ENCODE measurements around the gene UTP14A.

Gene UTP14A

DNA sequence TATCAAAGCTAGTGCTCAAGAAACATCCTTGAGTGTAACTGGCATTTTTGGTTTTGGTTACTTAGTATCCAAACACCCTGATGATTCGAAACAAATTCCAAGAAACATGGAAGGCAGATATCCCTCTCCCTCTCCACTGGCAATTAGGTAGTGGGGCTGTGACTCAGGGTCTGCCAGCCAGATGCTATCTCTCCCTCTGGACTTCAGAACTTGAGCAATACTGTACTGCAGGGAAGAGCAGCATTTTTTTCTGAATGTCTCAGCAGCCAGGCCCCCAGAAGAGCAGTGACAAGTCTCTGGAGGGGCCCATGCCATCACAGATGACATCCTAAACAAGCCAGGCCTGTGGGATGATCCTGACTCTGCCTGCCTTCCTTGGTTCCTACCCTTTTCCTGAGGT is 39.2 kb downstream of the UTP14A start:
- DNase-seq, result no peak

DNA sequence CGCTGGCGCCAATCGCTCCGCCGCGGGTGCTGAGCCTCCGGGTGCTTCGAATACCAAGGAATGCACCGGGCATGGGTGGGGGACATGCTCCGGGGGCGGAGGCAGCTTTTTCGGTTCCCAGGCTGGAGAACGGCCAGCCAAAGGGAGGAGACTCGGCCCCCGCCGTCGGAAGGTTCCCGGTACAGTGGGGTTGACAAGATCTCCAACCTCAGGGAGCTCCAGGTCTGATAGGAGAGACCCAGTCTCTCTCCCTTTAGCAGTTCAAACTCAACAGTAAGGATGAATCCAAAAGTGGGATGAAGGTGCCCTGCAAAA is 47.3 kb downstream of the UTP14A start:
- DNase-seq, result no peak

DNA sequence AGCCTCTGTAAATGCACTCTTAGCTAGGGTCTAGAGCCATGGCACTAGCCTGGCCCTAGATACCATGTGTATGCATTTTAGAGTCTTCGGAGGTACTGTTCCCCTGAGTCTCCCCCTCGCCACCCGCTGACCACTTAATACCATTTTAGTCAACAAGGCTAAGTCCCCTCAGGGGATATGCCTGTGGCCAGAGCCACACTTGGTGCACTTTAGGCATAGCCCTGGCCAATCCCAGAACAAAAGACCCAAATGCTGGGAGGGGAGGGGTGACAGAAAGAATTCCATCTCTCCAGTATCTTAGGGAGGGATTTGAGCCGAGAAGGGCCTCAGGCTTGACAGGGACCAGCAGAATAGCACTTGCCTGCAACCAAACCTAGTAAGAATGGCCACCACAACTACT is 47.9 kb downstream of the UTP14A start:
- no peak for DNase-seq

DNA sequence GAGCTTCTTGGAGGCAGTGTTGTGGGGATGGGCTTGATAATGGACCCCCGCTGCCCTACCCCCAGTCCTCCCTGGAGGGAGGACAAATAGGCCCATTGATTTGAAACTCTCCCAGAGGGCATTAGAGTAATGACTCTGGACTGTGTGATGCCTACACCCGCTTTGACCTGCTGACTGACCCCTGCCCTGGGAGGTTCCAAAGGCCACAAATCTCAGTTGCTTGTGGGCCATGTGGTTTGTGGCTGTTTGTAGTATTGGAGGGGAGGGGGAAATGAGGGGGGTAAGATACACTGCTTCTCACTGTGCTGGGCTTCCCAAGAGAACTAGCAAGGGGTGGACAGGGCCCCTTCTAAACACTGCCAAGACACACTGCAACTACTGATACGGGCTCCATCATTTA is 48.8 kb downstream of the UTP14A start:
- no peak for DNase-seq

DNA sequence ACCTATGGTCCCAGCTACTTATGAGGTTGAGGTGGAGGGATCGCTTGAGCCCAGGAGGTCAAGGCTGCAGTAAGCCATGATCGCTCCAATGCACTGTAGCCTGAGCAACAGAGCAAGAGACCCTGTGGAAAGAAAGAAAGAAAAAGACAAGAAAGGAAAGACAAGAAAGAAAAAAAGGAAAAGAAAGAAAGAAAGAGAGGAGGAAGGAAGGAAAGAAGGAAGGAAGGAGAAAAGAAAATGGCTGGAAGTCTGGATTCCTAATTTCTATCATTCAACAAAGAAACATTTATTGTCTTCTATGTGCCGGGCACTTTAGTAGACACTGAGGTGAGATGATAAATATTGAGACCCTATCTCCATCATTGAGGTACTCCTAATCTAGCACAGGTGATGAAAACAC is 49.7 kb downstream of the UTP14A start:
- no peak for DNase-seq

DNA sequence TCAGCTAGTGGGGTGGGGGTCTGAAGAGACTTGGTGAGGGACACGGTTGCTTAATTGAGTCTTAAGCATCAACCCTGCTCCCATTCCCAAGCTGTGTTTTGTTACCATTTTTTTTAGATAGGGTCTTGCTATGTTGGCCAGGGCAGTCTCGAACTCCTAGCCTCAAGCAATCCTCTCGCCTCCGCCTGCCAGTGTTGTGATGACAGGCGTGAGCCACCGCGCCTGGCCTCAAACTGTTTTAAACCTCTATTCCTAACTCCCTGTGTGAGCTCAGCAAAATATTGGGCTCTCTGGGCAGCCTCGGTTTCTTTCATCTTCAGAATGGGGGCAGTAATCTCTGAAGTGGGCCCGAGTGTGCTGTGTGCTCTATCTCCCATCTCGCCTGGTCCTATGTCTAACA is 50.2 kb downstream of the UTP14A start:
- no peak for DNase-seq

DNA sequence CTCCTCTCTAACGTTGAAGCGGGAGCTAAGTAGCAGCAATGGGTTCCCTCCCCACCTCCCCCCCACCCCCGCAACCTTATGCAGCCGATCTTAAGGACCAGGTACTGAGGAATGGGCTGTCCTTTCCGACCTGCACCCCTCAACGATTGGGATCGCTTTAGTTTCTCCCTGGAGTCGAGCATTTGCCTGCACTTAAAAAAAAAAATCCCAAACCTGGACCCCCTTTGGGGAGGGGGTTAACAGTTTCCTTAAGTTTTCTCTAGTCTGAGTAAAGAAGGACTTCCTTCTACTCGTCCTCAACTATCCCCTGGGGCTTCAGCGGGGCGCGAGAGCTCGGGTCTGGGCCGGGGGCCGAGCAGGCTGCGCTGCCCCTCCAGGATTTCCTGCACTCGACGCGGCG is 50.8 kb downstream of the UTP14A start:
- no peak for DNase-seq

DNA sequence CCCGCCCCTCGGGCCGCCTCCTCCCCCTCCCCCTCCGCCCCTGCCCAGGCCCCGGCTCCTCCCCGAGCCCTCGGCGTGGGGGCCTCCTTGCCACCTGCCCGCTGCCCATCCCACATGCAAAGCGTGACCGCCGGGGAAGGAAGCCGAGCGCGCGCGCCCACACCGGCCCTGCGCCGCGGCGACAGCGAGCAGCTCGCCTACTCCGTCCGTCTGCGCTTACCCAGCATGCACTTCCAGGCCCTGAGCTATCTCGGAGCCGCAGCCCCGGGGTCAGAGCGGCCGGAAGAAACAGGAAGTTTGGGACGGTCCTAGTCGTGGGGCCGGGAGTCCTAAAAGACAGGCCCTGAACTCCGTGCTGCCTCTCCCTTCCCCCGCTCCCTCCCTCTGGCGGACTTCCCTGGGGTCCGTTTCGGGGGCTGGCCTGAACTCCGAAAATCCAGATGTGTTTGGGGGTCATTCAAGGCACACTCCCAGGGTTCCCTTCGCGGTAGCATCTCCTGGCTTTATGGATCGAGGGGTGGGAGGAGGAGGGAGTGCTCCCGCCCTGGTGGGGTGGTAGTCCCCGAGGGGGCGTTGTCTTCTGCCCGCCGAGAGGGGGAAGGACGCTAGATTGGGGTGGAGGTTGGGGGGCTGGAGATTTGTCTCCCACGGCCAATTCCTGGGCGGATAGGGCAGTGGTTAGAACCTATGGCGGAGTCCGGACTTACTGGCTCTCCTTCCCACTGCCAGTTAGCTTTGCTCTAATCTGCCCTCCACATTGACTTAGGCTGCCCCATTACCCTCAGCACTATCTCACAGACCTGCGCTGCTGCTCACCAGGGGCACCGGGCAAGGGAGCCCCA is 51.5 kb downstream of the UTP14A start:
- peak; percentile 24 for DNase-seq

DNA sequence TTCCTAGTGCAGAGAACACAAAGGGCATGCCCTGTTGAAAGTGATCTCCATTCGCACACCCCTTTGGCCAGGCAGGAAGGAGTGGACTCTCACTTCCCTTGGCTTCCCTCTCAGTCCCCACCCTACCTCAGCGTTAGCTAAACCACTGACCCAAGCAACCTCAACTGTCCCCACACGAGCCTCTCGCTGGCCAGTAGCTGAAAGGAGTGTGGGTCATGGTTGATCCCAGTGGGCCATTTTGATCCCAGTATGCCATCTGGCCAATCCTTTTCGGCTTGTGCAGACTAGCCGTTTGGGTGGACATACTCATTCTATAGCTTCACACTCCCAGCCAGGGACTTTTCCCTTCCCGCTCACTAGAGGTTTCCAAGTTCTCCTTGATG is 52.1 kb downstream of the UTP14A start:
- DNase-seq, result no peak

DNA sequence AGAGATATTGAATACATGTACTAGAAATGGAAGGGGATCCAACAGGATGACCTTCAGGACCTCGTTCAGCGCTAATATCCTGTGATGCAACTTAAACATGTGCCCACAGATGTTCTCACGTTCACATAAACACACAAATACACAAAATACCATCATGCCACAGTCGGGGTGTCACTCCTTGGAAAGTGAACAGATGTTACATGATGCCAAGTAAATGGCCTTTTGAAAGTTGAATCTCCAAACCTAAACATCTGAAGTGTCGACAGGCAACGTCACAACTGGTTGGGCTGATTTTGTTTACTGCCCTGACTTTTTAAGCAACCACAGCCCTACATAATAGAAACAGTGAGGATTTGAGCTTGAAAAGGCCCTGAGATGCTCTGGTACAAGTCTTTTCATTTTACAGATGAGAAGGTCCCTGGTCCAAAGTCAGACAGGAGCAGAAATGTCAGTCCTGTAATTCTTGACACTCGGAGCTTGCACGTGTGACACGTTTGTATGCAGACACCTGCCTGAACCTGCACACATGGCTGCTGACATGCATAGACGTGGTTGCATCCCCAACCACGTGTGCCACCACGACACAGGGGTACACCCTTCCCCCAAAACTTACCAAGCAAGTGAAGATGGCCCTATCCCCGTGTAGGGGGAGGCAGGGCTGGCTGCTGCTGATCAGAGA is 53.0 kb downstream of the UTP14A start:
- no peak for DNase-seq

DNA sequence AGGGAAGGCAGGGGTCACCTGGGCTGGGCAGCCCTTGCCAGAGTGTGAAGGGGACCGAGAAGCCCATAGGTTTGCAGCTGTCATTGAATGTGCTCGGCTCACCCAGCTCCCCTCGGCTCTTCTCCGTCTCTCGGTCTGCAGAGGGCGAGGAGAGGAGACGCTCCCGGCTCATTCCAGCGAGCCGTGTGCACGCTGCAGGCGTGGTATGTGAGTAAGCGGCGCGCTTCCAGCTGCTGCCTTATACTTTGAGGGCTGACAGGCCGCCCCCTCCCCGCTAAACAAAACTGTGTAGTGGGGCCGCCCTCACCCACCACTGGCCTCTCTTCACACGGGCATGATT is 53.5 kb downstream of the UTP14A start:
- DNase-seq, result no peak

DNA sequence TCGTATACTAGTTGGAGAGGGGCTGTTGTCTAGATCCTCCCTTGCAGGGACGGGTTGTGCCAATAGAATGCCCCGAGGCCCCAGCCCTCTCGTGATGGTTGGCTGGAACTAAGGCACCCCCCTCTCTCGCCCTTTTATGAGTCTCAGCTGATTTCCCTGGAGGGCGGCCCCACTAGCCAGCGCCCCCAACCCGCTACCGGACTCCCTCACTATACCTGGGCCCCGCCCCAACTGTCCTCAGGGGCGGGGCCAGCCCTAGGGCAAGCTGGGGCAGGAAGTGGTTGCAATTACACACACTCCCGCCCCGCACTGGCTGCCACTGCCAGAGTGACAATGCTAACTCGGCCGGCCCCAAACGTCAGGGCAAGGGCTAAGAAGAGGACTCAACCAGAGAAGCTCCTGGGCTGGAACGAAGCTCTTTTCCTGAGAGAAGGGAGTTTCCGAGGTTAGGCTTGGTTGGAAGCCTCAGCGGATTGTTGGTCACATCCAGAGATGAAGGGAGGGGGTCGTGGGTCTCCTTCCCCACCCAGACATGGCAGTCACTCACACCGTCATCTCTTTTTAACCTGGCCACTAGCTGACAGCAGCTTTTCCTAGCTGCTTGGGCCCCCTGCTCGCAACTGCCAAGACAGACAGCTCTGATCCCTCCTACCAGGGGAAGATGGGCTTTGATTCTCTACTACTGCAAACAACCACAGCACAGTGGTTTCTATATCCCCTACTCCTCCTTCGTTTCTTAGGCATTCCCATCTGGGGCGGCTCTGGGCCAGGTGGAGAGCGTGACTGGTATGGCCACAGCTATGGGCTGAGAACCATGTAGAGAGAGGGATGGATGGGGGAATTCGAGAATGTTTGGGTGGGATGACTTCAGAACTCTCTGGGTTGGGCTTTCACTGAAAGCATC is 55.5 kb downstream of the UTP14A start:
- DNase-seq, result peak; percentile 46

DNA sequence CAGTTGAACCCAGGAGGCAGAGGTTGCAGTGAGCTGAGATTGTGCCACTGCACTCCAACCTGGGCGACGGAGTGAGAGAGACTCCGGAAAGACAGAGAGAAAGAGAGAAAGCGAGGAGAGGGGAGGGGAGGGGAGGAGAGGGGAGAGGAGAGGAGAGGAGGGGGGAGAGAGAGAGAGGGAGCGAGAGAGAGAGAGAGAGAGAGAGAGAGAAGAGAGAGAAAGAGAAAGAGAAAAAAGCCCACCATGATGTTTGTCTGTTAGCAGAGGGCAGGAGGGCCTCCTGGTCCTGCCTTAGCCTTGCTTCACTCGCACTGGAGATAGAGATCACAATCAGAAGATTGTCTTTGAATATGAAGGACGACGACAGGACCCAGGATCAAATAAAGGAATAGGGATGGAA is 57.8 kb downstream of the UTP14A start:
- no peak for DNase-seq

DNA sequence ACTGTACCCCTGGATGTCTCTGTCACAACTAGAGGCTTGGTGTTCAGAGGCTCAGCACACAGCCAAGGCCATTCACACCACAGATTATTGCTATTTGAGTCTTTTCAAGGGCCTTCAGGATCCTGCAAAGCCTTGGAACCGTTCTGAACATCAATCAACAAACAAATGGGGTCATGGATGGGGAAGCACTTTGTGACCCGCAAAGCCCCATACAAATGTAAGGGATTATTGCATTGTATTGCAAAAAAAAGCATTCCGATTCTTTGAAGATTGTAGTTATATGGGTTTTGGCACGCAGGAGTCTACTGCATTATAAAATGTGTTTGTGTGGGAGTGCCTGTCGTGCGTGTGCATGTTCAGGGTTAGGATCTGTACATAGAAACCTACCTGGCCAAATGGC is 59.2 kb downstream of the UTP14A start:
- no peak for DNase-seq

DNA sequence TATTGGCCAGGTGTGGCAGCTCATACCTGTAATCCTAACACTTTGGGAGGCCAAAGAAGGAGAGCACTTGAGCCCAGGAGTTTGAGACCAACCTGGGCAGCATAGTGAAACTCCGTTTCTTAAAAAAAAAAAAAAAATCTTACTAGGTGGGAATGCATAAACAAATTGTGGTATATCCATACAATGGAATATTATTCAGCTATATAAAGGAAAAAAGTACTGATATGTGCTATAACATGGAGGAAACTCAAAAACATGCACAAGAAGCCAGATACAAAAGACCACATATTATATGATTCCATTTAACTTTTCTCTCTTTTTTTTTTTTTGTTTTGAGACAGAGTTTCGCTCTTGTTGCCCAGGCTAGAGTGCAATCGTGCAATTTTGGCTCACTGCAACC is 63.0 kb downstream of the UTP14A start:
- no peak for DNase-seq

DNA sequence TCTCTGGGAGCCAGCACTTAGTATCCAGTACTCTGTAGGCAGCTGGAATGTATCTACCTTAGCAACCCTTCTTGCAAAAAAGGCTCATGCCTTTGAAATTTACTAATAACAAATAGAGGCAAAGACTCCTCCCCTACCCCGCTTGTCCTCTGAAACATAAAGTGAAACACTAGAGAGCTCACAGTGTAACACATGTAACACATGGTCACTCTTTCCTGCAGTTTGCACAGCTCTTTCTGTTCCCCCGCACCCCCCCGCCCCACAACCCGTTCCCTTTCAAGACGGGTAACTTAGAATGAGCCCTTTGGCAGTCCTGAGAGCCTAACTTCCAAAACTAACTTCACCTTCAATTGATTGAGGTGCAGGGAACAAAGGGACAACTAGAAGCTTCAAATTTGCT is 70.5 kb downstream of the UTP14A start:
- DNase-seq, result no peak
